Measurements from ENCODE around the gene ZGRF1.
"Not testable (repeated sequence)": the region's sequence is repeated elsewhere in the genome, so short reads cannot be mapped to it uniquely, and the experiment has no call there.

ZGRF1 gene

GRCh38 chr4:112636688-112637551 lies at the start of gene ZGRF1, which contains the start of gene LARP7:
ZGRF1 (minus strand) TSS chr4:112636909; CDS start chr4:112633176, 3,733 bp downstream.
LARP7 (plus strand) TSS chr4:112637143; CDS start chr4:112644670, 7,527 bp downstream.
- peak; percentile 92 for DNase-seq

GRCh38 chr4:112680996-112681395 lies 44.3 kb upstream of the ZGRF1 start:
- no peak for DNase-seq

GRCh38 chr4:112677519-112678091 lies 40.9 kb upstream of the ZGRF1 start:
- no peak for DNase-seq

GRCh38 chr4:112674376-112674775 lies 37.7 kb upstream of the ZGRF1 start:
- no peak for DNase-seq

GRCh38 chr4:112673686-112674085 lies 37.0 kb upstream of the ZGRF1 start:
- DNase-seq, result no peak

GRCh38 chr4:112673076-112673475 lies 36.4 kb upstream of the ZGRF1 start:
- no peak for DNase-seq

GRCh38 chr4:112668131-112668530 lies 31.4 kb upstream of the ZGRF1 start:
- DNase-seq, result no peak

GRCh38 chr4:112664611-112665010 lies 27.9 kb upstream of the ZGRF1 start:
- DNase-seq, result no peak

- not testable (repeated sequence) for DNase-seq
Measured at GRCh38 chr4:112656115-112656514, 19.4 kb upstream of the ZGRF1 start.

- DNase-seq, result no peak
Measured at GRCh38 chr4:112655270-112655669, 18.6 kb upstream of the ZGRF1 start.

- no peak for DNase-seq
Measured at GRCh38 chr4:112652216-112652615, 15.5 kb upstream of the ZGRF1 start.

GRCh38 chr4:112651641-112652040 lies 14.9 kb upstream of the ZGRF1 start:
- DNase-seq, result no peak

- no peak for DNase-seq
Measured at GRCh38 chr4:112650332-112650731, 13.6 kb upstream of the ZGRF1 start.

GRCh38 chr4:112649055-112649408 lies 12.3 kb upstream of the ZGRF1 start:
- DNase-seq, result no peak

- DNase-seq, result no peak
Measured at GRCh38 chr4:112648263-112649054, 11.8 kb upstream of the ZGRF1 start.

GRCh38 chr4:112647785-112648184 lies 11.1 kb upstream of the ZGRF1 start:
- no peak for DNase-seq

- DNase-seq, result no peak
Measured at GRCh38 chr4:112646632-112647537, 10.2 kb upstream of the ZGRF1 start.

GRCh38 chr4:112645541-112646329 lies 9.0 kb upstream of the ZGRF1 start:
- no peak for DNase-seq

GRCh38 chr4:112644595-112645535 lies 8.2 kb upstream of the ZGRF1 start:
- not testable (repeated sequence) for DNase-seq

GRCh38 chr4:112642526-112642925 lies 5.8 kb upstream of the ZGRF1 start:
- no peak for DNase-seq

GRCh38 chr4:112637552-112637866 lies 800 bp upstream of the ZGRF1 start:
- no peak for DNase-seq

Measured in NCI-H2171 (cell line).